Calu3 (cell line): Measurements from ENCODE around the gene LRP5. TPM values are rescaled to one million over a fixed set of nuclear protein-coding genes. Genes with fewer than 3 reads are reported as not detected.

ENCODE experiments used
- BruUV-seq: library from RNA; stranded (reverse); fragments of 400-500 nt; replicated peaks from 2 replicates; lab custom pipeline; 2021; lab: Mats Ljungman, UMichigan
- CTCF ChIA-PET: fragments of 300-600 bp; sonication (Branson Sonifier 250); formaldehyde crosslinking; loops from one replicate; lab custom pipeline; 2022; ENCODE audit warnings: antibody characterized with exemption; lab: Charles Lee
- DNase-seq: peaks from one replicate; pipeline ENCODE4 v3.0.0; 2022
- H3K27ac Mint-ChIP-seq: one replicate; pipeline ENCODE4 v1.8.0; 2022; ENCODE audit warnings: mixed read lengths; ENCODE audit not compliant: unreplicated experiment
- H3K27me3 Mint-ChIP-seq: one replicate; pipeline ENCODE4 v1.8.0; 2022; ENCODE audit warnings: mixed read lengths; ENCODE audit not compliant: unreplicated experiment
- H3K36me3 Mint-ChIP-seq: one replicate; pipeline ENCODE4 v1.8.0; 2022; ENCODE audit warnings: mild to moderate bottlenecking, moderate library complexity, mixed read lengths; ENCODE audit not compliant: insufficient read depth, unreplicated experiment
- H3K4me1 Mint-ChIP-seq: one replicate; pipeline ENCODE4 v1.8.0; 2022; ENCODE audit warnings: mild to moderate bottlenecking, low read depth, mixed read lengths; ENCODE audit not compliant: unreplicated experiment
- H3K4me3 Mint-ChIP-seq: one replicate; pipeline ENCODE4 v1.8.0; 2022; ENCODE audit warnings: mild to moderate bottlenecking, low read depth, moderate library complexity, mixed read lengths; ENCODE audit not compliant: unreplicated experiment
- H3K9me3 Mint-ChIP-seq: one replicate; pipeline ENCODE4 v1.8.0; 2022; ENCODE audit warnings: low read depth, mixed read lengths; ENCODE audit not compliant: unreplicated experiment
- CTCF ChIP-seq: fragments of 200-600 bp; IDR thresholded peaks from one replicate; pipeline ENCODE4 v1.8.0; 2022; ENCODE audit warnings: antibody characterized with exemption; ENCODE audit not compliant: unreplicated experiment
- intact Hi-C: fragments of 100-400 bp; cut with micrococcal nuclease; formaldehyde crosslinking; loops from one replicate; pipeline ENCODE4 v1.10.0; 2022; ENCODE audit not compliant: unreplicated experiment
- total RNA-seq: library from RNA; stranded (reverse); gene quantifications from 2 replicates; pipeline ENCODE4 v1.2.3, GENCODE V29; 2022

LRP5 gene
- total RNA-seq, 1 experiment from 2014 or later = 82.0 TPM

GRCh38 chr11:68306636-68307035 is 5.8 kb upstream of the LRP5 start:
- H3K36me3 Mint-ChIP-seq = peaks cover 10% of the 10 kb centered on the region
- DNase-seq = no peak
- TF ChIP-seq CTCF = no peak
- intact Hi-C loops = no loop called here
- no peaks in the 10 kb centered on the region for H3K27me3 Mint-ChIP-seq
- peaks cover 22% of the 10 kb centered on the region for H3K4me1 Mint-ChIP-seq
- BruUV-seq = no TSS peak
- H3K9me3 Mint-ChIP-seq = peaks cover 2% of the 10 kb centered on the region
- no peak overlapping the region for H3K27ac Mint-ChIP-seq
- no peak overlapping the region for H3K4me3 Mint-ChIP-seq
- CTCF ChIA-PET = no interaction called here

- H3K27me3 Mint-ChIP-seq = no peaks in the 10 kb centered on the region
- CTCF ChIA-PET = no interaction called here
- H3K27ac Mint-ChIP-seq = no peak overlapping the region
- H3K36me3 Mint-ChIP-seq = peaks cover 10% of the 10 kb centered on the region
- no peak for TF ChIP-seq CTCF
- BruUV-seq = no TSS peak
- H3K4me1 Mint-ChIP-seq = peaks cover 15% of the 10 kb centered on the region
- DNase-seq = no peak
- intact Hi-C loops = no loop called here
- H3K4me3 Mint-ChIP-seq = no peak overlapping the region
- peaks cover 2% of the 10 kb centered on the region for H3K9me3 Mint-ChIP-seq
Observed at GRCh38 chr11:68308068-68308467, 4.3 kb upstream of the LRP5 start.

- CTCF ChIA-PET = interaction anchor here (0.7 kb wide), 1 partner anchor 340 kb away, joined by 4 read pairs; no protein-coding TSS in a partner anchor
- Mint-ChIP-seq H3K4me1 (peaks cover 27% of the 10 kb centered on the region), H3K27me3 (no peaks in the 10 kb centered on the region), H3K27ac (no peak overlapping the region), H3K4me3 (no peak overlapping the region), H3K9me3 (no peaks in the 10 kb centered on the region), H3K36me3 (peaks cover 27% of the 10 kb centered on the region)
- no peak for TF ChIP-seq CTCF
- DNase-seq = no peak
- no TSS peak for BruUV-seq
- intact Hi-C loops = loop anchor here (10.0 kb wide), 1 partner anchor 75 kb away; no protein-coding TSS in a partner anchor
Observed at GRCh38 chr11:68309621-68310185, 2.7 kb upstream of the LRP5 start.

DNA sequence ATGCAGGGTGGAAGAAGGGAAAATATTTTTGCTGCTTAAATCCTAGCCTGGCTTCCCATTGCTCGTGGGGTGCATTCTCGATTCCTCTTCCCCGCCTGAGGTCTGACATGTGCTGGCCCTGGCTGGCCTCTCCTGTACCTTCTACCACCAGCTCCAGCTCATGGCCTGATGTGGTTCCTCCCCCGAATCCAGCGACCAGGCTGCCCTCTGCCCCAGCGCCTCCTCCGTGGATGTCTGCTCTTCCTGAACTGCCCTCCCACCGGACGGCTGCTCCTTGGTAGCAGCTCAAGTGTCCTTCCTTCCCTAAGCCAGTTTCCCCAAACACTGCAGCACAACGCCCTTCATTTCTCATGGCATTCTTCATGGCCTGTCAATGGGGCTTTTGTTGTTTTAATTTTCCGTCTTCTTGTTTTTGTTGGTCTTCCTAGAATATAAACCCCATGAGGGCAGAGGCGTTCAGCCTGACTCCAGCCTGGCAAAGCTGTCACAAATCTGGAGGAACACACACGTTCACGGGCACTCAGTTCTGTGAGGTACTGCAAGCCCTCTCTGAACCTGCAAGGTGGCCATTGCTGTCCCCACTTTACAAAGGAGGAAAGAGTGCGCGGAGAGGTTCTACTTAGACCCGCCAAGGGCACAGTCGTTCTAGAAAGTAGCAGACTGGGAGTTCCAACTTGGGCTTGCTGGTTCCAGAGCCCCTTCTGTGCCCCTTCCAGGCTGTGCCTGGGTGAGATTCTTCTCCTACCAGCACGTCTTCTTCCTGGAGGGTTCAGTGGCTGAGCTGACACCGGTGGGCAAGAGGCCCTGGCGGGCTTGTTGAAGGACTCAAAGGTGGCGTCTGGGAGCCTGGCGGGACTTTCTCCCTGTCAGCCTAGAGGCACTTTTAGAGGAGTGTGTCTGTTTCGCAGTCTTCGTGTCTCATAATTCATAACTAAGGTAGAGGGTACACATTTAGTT is 953 bp upstream of the LRP5 start:
- H3K27me3 Mint-ChIP-seq = no peaks in the 10 kb centered on the region
- no peak for DNase-seq
- TF ChIP-seq CTCF = no peak

More for the DNA sequence above, 953 bp upstream of the LRP5 start:
- intact Hi-C loops = loop anchor here (10.0 kb wide), 1 partner anchor 73 kb away; no protein-coding TSS in a partner anchor
- H3K4me1 Mint-ChIP-seq = peaks cover 43% of the 10 kb centered on the region
- H3K27ac Mint-ChIP-seq = no peak overlapping the region
- no peaks in the 10 kb centered on the region for H3K9me3 Mint-ChIP-seq
- CTCF ChIA-PET = no interaction called here
- peak overlapping the region; percentile 98 for H3K4me3 Mint-ChIP-seq
- no TSS peak for BruUV-seq
- peaks cover 35% of the 10 kb centered on the region for H3K36me3 Mint-ChIP-seq
